MCF 10A (cell line): ENCODE results near the gene PDZD4. TPM values are rescaled to one million over a fixed set of nuclear protein-coding genes. Genes with fewer than 3 reads are reported as not detected.

Source experiments
- BruUV-seq: library from RNA; stranded (reverse); fragments of 400-500 nt; replicated peaks from 2 replicates; lab custom pipeline; 2021; lab: Mats Ljungman, UMichigan
- CTCF ChIA-PET: fragments of 300-600 bp; sonication (Branson Sonifier 250); formaldehyde crosslinking; extraction: SDS; loops from one replicate; lab custom pipeline; 2021; ENCODE audit warnings: antibody characterized with exemption, inconsistent platforms; lab: Yijun Ruan, JAX
- POLR2A ChIA-PET: fragments of 300-600, 350-650 bp; sonication (Branson Sonifier 250); formaldehyde crosslinking; extraction: SDS; loops from one replicate; lab custom pipeline; 2020; ENCODE audit warnings: antibody characterized with exemption, inconsistent platforms; lab: Yijun Ruan, JAX
- DNase-seq: peaks from one replicate; pipeline ENCODE4 v3.0.0-alpha.2; 2018; ENCODE audit not compliant: unreplicated experiment
- H3K27ac Mint-ChIP-seq: one replicate; pipeline ENCODE4 v1.8.0; 2022; ENCODE audit warnings: mild to moderate bottlenecking, low read depth, mixed read lengths; ENCODE audit not compliant: unreplicated experiment
- H3K27me3 Mint-ChIP-seq: one replicate; pipeline ENCODE4 v1.8.0; 2022; ENCODE audit warnings: mixed read lengths; ENCODE audit not compliant: insufficient read depth, unreplicated experiment
- H3K36me3 Mint-ChIP-seq: one replicate; pipeline ENCODE4 v1.8.0; 2022; ENCODE audit warnings: mild to moderate bottlenecking, moderate library complexity, mixed read lengths; ENCODE audit not compliant: insufficient read depth, unreplicated experiment
- H3K4me1 Mint-ChIP-seq: one replicate; pipeline ENCODE4 v1.8.0; 2022; ENCODE audit warnings: mixed read lengths; ENCODE audit not compliant: insufficient read depth, unreplicated experiment
- H3K4me3 Mint-ChIP-seq: one replicate; pipeline ENCODE4 v1.8.0; 2022; ENCODE audit warnings: mild to moderate bottlenecking, moderate library complexity, mixed read lengths; ENCODE audit not compliant: unreplicated experiment
- H3K9me3 Mint-ChIP-seq: one replicate; pipeline ENCODE4 v1.8.0; 2022; ENCODE audit warnings: mixed read lengths; ENCODE audit not compliant: unreplicated experiment
- CTCF ChIP-seq: fragments of 200-600 bp; IDR thresholded peaks from one replicate; pipeline ENCODE4 v1.8.0; 2022; ENCODE audit warnings: antibody characterized with exemption, mild to moderate bottlenecking; ENCODE audit not compliant: unreplicated experiment
- intact Hi-C: fragments of 100-400 bp; cut with micrococcal nuclease; formaldehyde crosslinking; loops from 2 replicates; pipeline ENCODE4 v1.14.1; 2022
- total RNA-seq: library from RNA; stranded (reverse); gene quantifications from 2 replicates; pipeline ENCODE4 v1.2.3, GENCODE V29; 2022

PDZD4 gene
- total RNA-seq, 1 experiment from 2014 or later = not detected

DNA sequence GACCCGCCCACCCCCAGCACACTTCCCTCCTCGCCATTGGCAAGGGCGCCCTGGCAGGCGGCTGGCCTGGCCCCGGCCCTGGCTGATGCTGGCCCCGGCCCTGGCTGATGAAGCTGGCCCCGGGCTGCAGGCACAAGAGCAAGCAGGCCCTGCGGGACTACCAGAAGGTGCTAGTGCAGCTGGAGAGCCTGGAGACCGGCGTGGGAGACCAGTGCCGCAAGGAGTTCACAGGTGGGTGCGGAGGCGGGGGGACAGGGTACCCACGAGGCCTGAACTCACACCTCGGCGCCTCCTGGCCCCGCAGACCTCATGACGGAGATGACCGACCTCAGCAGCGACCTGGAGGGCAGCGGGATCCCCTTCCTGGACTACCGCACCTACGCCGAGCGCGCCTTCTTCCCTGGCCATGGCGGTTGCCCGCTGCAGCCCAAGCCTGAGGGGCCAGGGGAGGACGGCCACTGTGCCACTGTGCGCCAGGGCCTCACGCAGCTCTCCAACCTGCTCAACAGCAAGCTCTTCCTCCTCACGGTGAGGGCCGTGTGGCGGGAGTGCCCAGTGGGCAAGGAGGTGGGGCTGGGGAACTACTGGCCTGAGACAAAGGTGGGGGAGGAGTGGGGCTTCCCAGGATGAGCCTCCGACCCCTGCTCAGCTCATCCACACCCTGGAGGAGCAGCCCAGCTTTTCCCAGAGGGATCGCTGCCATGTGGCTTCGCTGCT is 55.6 kb downstream of the PDZD4 start:
- CTCF ChIA-PET = interaction anchor here (0.6 kb wide), 3 partner anchors 158 to 179 kb away, joined by 3 read pairs; no protein-coding TSS in a partner anchor
- no TSS peak for BruUV-seq
- peaks cover 14% of the 10 kb centered on the region for H3K36me3 Mint-ChIP-seq
- intact Hi-C loops = no loop called here
- no peaks in the 10 kb centered on the region for H3K4me1 Mint-ChIP-seq
- DNase-seq = no peak
- no peak overlapping the region for H3K27ac Mint-ChIP-seq
- POLR2A ChIA-PET = no interaction called here
- H3K27me3 Mint-ChIP-seq = no peaks in the 10 kb centered on the region
- H3K9me3 Mint-ChIP-seq = no peaks in the 10 kb centered on the region
- H3K4me3 Mint-ChIP-seq = no peak overlapping the region
- TF ChIP-seq CTCF = no peak

GRCh38 chrX:153773741-153774575 is 56.4 kb downstream of the PDZD4 start:
- Mint-ChIP-seq H3K27me3 (no peaks in the 10 kb centered on the region), H3K36me3 (peaks cover 8% of the 10 kb centered on the region), H3K9me3 (no peaks in the 10 kb centered on the region), H3K27ac (no peak overlapping the region), H3K4me3 (no peak overlapping the region), H3K4me1 (no peaks in the 10 kb centered on the region)
- POLR2A ChIA-PET = no interaction called here
- BruUV-seq = no TSS peak
- intact Hi-C loops = no loop called here
- DNase-seq = no peak
- no peak for TF ChIP-seq CTCF
- CTCF ChIA-PET = no interaction called here

GRCh38 chrX:153773218-153773611 is 57.1 kb downstream of the PDZD4 start:
- Mint-ChIP-seq H3K36me3 (peaks cover 8% of the 10 kb centered on the region), H3K4me1 (no peaks in the 10 kb centered on the region), H3K27ac (no peak overlapping the region), H3K9me3 (no peaks in the 10 kb centered on the region), H3K4me3 (no peak overlapping the region), H3K27me3 (no peaks in the 10 kb centered on the region)
- intact Hi-C loops = no loop called here
- BruUV-seq = no TSS peak
- ChIA-PET POLR2A (no interaction called here), CTCF (no interaction called here)
- TF ChIP-seq CTCF = no peak
- DNase-seq = no peak
